ENCODE measurements around the gene VAT1. TPM values are rescaled to one million over a fixed set of nuclear protein-coding genes. Genes with fewer than 3 reads are reported as not detected.

Gene VAT1
- total RNA-seq, 2 donors from 2014 or later, result 91.5 to 158 TPM

- Histone ChIP-seq H3K4me3 (no peak overlapping the region), H3K36me3 (peaks cover 12% of the 10 kb centered on the region), H3K27ac (no peak overlapping the region), H3K9me3 (no peaks in the 10 kb centered on the region), H3K27me3 (replicated peaks; ENCODE audit: insufficient read depth) (no peaks in the 10 kb centered on the region), H3K4me1 (ENCODE audit: control insufficient read depth in 1 of 2, low read depth in 2 of 2) (peaks cover 15 to 23% of the 10 kb centered on the region in 2 donors)
- DNase-seq (ENCODE audit: low spot score) (no peak), ATAC-seq (ENCODE audit: insufficient number of reproducible peaks, low FRiP score, low read depth) (no peak)
- TF ChIP-seq CTCF (IDR thresholded peaks at IDR 0.05), result no peak
These were observed 3.3 kb downstream of the VAT1 start for GRCh38 chr17:43018932-43019331.

- ATAC-seq (ENCODE audit: insufficient number of reproducible peaks, low FRiP score, low read depth), result no peak
- TF ChIP-seq CTCF (IDR thresholded peaks at IDR 0.05), result no peak
- peaks cover 12% of the 10 kb centered on the region for H3K36me3 ChIP-seq
- H3K4me3 ChIP-seq, result no peak overlapping the region
- DNase-seq (ENCODE audit: low spot score), result no peak
- H3K4me1 ChIP-seq (ENCODE audit: control insufficient read depth in 1 of 2, low read depth in 2 of 2), result peaks cover 15 to 23% of the 10 kb centered on the region in 2 donors
- no peaks in the 10 kb centered on the region for H3K27me3 ChIP-seq (replicated peaks; ENCODE audit: insufficient read depth)
- H3K27ac ChIP-seq, result no peak overlapping the region
- no peaks in the 10 kb centered on the region for H3K9me3 ChIP-seq
These were observed 4.0 kb downstream of the VAT1 start for GRCh38 chr17:43018008-43018853.

GRCh38 chr17:43016216-43016615 is 6.0 kb downstream of the VAT1 start:
- Histone ChIP-seq H3K36me3 (peaks cover 12% of the 10 kb centered on the region), H3K9me3 (no peaks in the 10 kb centered on the region), H3K4me3 (no peak overlapping the region), H3K4me1 (ENCODE audit: control insufficient read depth in 1 of 2, low read depth in 2 of 2) (peaks cover 15 to 18% of the 10 kb centered on the region in 2 donors), H3K27ac (no peak overlapping the region), H3K27me3 (replicated peaks; ENCODE audit: insufficient read depth) (no peaks in the 10 kb centered on the region)
- TF ChIP-seq CTCF (IDR thresholded peaks at IDR 0.05), result no peak
- ATAC-seq (ENCODE audit: insufficient number of reproducible peaks, low FRiP score, low read depth) (no peak), DNase-seq (ENCODE audit: low spot score) (no peak)

GRCh38 chr17:43015579-43015978 is 6.6 kb downstream of the VAT1 start:
- H3K27ac ChIP-seq, result no peak overlapping the region
- H3K9me3 ChIP-seq, result no peaks in the 10 kb centered on the region
- ATAC-seq (ENCODE audit: insufficient number of reproducible peaks, low FRiP score, low read depth) (no peak), DNase-seq (ENCODE audit: low spot score) (no peak)
- H3K36me3 ChIP-seq, result peaks cover 12% of the 10 kb centered on the region
- TF ChIP-seq CTCF (IDR thresholded peaks at IDR 0.05), result no peak
- H3K27me3 ChIP-seq (replicated peaks; ENCODE audit: insufficient read depth), result no peaks in the 10 kb centered on the region
- peaks cover 12 to 13% of the 10 kb centered on the region in 2 donors for H3K4me1 ChIP-seq (ENCODE audit: control insufficient read depth in 1 of 2, low read depth in 2 of 2)
- no peak overlapping the region for H3K4me3 ChIP-seq

GRCh38 chr17:43014649-43015542 is 7.3 kb downstream of the VAT1 start:
- DNase-seq (ENCODE audit: low spot score) (no peak), ATAC-seq (ENCODE audit: insufficient number of reproducible peaks, low FRiP score, low read depth) (no peak)
- H3K27ac ChIP-seq, result peak overlapping the region in 1 of 2 donors; percentile 13
- H3K36me3 ChIP-seq, result peaks cover 12% of the 10 kb centered on the region
- H3K27me3 ChIP-seq (replicated peaks; ENCODE audit: insufficient read depth), result no peaks in the 10 kb centered on the region
- H3K4me1 ChIP-seq (ENCODE audit: control insufficient read depth in 1 of 2, low read depth in 2 of 2), result peaks cover 6% of the 10 kb centered on the region in 2 donors
- no peak for TF ChIP-seq CTCF (IDR thresholded peaks at IDR 0.05)
- no peaks in the 10 kb centered on the region for H3K9me3 ChIP-seq
- no peak overlapping the region for H3K4me3 ChIP-seq

Data from thoracic aorta (tissue), 2 donors.